Lower leg skin (tissue), 4 donors: ENCODE results near the gene USP28. TPM values are rescaled to one million over a fixed set of nuclear protein-coding genes. Genes with fewer than 3 reads are reported as not detected.
A peak's percentile ranks its signal among the peaks of the same experiment; 100 is the strongest.
"Not testable (repeated sequence)": the region's sequence is repeated elsewhere in the genome, so short reads cannot be mapped to it uniquely, and the experiment has no call there.

Experiments used
- DNase-seq, 2 donors: peaks; one replicate each; pipeline ENCODE4 v3.0.0-alpha.2; 2019; ENCODE audit warnings: low spot score in 2 of 2
- H3K4me3 ChIP-seq: fragments of 200-600 bp; sonication (generic); 2 replicates; pipeline ENCODE4 v1.5.1; 2017; ENCODE audit warnings: mild to moderate bottlenecking, low read depth; ENCODE audit not compliant: poor library complexity, severe bottlenecking
- POLR2A ChIP-seq, 2 donors: fragments of 450-650 bp; IDR thresholded peaks; one replicate each; pipeline ENCODE4 v1.6.1; 2016 to 2017; ENCODE audit warnings: antibody characterized with exemption in 2 of 2, mild to moderate bottlenecking in 1 of 2, moderate library complexity in 1 of 2
- WGBS, 2 donors: methylation state at CpG; one replicate each; pipeline ENCODE4 v1.1.5; 2018; 5-methylcytosine and 5-hydroxymethylcytosine counted together
- intact Hi-C: fragments of 100-400 bp; cut with DNase I; formaldehyde crosslinking; loops from one replicate; pipeline ENCODE4 v1.15.0; 2023; ENCODE audit warnings: low total_unique reads
- total RNA-seq, 4 donors: library from RNA; depleted of rRNA; stranded (reverse); fragments of >200 nt; gene quantifications; one replicate each; pipeline ENCODE4 v1.1.0, GENCODE V29; 2016
- TF ChIP-seq, protein P1 (sequence below), 3 donors: fragments of 450-650 bp; IDR thresholded peaks; one replicate each; pipeline ENCODE4 v1.5.1; 2016; ENCODE audit warnings: antibody characterized with exemption in 3 of 3, mild to moderate bottlenecking in 3 of 3, moderate library complexity in 2 of 3

The USP28 gene, protein sequence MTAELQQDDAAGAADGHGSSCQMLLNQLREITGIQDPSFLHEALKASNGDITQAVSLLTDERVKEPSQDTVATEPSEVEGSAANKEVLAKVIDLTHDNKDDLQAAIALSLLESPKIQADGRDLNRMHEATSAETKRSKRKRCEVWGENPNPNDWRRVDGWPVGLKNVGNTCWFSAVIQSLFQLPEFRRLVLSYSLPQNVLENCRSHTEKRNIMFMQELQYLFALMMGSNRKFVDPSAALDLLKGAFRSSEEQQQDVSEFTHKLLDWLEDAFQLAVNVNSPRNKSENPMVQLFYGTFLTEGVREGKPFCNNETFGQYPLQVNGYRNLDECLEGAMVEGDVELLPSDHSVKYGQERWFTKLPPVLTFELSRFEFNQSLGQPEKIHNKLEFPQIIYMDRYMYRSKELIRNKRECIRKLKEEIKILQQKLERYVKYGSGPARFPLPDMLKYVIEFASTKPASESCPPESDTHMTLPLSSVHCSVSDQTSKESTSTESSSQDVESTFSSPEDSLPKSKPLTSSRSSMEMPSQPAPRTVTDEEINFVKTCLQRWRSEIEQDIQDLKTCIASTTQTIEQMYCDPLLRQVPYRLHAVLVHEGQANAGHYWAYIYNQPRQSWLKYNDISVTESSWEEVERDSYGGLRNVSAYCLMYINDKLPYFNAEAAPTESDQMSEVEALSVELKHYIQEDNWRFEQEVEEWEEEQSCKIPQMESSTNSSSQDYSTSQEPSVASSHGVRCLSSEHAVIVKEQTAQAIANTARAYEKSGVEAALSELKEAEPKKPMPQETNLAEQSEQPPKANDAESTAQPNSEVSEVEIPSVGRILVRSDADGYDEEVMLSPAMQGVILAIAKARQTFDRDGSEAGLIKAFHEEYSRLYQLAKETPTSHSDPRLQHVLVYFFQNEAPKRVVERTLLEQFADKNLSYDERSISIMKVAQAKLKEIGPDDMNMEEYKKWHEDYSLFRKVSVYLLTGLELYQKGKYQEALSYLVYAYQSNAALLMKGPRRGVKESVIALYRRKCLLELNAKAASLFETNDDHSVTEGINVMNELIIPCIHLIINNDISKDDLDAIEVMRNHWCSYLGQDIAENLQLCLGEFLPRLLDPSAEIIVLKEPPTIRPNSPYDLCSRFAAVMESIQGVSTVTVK
- 10 to 100 TPM; 13.0 to 26.8 (median 16.4) TPM for total RNA-seq

DNA sequence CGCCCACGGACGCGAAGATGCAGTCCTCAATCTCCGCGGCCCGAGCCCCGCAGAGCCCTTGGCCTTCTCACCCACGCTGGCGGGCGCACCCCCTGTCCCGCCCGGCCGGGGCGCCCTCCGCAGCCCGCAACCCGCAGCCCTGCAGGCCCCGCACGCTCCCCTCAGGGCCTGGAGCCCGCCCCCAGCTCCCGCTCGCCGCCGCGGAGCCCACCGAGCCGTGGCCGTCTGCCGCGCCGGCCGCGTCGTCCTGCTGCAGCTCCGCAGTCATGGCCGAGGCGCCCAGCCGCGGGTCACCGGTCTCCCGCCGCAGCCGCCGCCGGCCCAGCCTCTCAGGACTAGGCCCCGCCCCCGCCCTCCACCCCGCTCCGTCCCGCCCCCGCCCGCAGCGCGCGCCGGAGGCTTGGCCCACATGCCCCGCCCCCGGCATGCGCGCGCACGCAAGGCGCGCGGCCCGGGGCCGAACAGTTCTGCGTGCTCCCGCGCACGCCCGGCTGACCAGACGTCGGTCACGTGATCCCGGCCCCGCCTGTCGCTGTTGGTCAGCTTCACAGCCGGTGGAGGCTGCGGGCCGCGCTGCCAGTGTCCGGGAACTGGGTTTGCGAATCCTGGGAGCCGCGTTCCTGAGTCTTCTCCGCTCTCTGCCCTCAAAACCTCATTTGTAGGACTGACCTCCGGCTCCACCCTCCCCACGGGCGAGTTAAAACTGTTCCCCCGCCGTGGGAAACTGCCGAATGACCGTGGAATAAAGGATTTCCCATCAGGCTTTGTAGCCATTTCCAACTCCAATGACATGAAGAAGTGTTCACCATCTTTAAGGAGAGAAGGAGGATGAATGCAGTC is at the start of gene USP28:
Gene USP28 (minus strand): TSS at position 339 of the 840 bp plus-strand sequence. CDS start 71 bp downstream, at position 268.
- WGBS, 2 donors, result 1% methylated on average over 30 to 54 of the region's 95 CpGs

GRCh38 chr11:113923572-113923971 is 48.2 kb upstream of the USP28 start:
- no peak for DNase-seq
- intact Hi-C loops, result no loop called here
- TF ChIP-seq, protein P1, sequence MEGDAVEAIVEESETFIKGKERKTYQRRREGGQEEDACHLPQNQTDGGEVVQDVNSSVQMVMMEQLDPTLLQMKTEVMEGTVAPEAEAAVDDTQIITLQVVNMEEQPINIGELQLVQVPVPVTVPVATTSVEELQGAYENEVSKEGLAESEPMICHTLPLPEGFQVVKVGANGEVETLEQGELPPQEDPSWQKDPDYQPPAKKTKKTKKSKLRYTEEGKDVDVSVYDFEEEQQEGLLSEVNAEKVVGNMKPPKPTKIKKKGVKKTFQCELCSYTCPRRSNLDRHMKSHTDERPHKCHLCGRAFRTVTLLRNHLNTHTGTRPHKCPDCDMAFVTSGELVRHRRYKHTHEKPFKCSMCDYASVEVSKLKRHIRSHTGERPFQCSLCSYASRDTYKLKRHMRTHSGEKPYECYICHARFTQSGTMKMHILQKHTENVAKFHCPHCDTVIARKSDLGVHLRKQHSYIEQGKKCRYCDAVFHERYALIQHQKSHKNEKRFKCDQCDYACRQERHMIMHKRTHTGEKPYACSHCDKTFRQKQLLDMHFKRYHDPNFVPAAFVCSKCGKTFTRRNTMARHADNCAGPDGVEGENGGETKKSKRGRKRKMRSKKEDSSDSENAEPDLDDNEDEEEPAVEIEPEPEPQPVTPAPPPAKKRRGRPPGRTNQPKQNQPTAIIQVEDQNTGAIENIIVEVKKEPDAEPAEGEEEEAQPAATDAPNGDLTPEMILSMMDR (IDR thresholded peaks at IDR 0.05), result no peak
- TF ChIP-seq POLR2A (IDR thresholded peaks at IDR 0.05), result no peak
- H3K4me3 ChIP-seq, result no peak overlapping the region
- WGBS, 2 donors, result 72 to 83% methylated on average over 2 of the region's 2 CpGs

More for the DNA sequence above, at the start of gene USP28:
- peak; percentile 90 to 99 for DNase-seq
- intact Hi-C loops, result no loop called here
- H3K4me3 ChIP-seq, result peak within 1 kb of the TSS; percentile 71
- TF ChIP-seq, protein P1 (IDR thresholded peaks at IDR 0.05), result no peak
- TF ChIP-seq POLR2A (IDR thresholded peaks at IDR 0.05), result no peak

GRCh38 chr11:113911491-113911890 is 36.1 kb upstream of the USP28 start:
- intact Hi-C loops, H3K4me3 ChIP-seq: not testable (repeated sequence)
- DNase-seq, result peak in 1 of 2 donors; percentile 42
- WGBS, 2 donors, result 90 to 97% methylated on average over 9 of the region's 9 CpGs

GRCh38 chr11:113908098-113908497 is 32.7 kb upstream of the USP28 start:
- no peak overlapping the region for H3K4me3 ChIP-seq
- 57 to 66% methylated on average over 9 of the region's 9 CpGs for WGBS, 2 donors
- TF ChIP-seq, protein P1 (IDR thresholded peaks at IDR 0.05), result no peak
- TF ChIP-seq POLR2A (IDR thresholded peaks at IDR 0.05), result no peak
- intact Hi-C loops, result no loop called here
- DNase-seq, result peak in 1 of 2 donors; percentile 28

DNA sequence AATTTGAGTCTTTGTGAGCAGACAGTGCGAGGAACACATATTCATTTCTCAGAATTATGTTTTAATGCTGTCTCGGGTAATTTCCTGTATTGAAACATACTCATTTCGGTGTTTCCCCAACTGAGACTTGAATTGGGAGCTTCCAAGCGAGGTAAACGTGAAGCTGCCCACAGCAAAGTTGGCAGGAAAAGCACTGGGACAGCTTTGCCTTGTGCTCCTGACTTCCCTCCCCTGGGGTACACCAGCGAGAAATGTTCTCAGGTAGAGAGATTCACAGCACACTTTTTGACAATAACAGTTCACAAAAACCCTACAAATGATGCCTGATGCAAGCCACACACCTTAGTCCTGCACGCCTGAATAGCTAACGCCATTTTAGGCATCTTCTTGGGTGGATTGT is 32.3 kb upstream of the USP28 start:
- DNase-seq, result peak in 1 of 2 donors; percentile 13
- 59 to 62% methylated on average over 8 of the region's 8 CpGs for WGBS, 2 donors
- no peak overlapping the region for H3K4me3 ChIP-seq
- intact Hi-C loops, result no loop called here
- no peak for TF ChIP-seq POLR2A (IDR thresholded peaks at IDR 0.05)
- TF ChIP-seq, protein P1 (IDR thresholded peaks at IDR 0.05), result no peak
